GM19467 (cell line): ENCODE data around the gene DMRTA2.

ENCODE experiments used
- ATAC-seq: cut with Tn5 transposase; IDR thresholded peaks from one replicate; pipeline ENCODE4 v1.9.1; 2021; ENCODE audit warnings: mild to moderate bottlenecking, moderate library complexity; ENCODE audit not compliant: unreplicated experiment

DMRTA2 gene

GRCh38 chr1:50424045-50424883 lies 1.0 kb upstream of the DMRTA2 start:
- ATAC-seq = no peak

- no peak for ATAC-seq
Measured at GRCh38 chr1:50423670-50424000, 392 bp upstream of the DMRTA2 start.

GRCh38 chr1:50422675-50422945 lies 633 bp downstream of the DMRTA2 start:
- ATAC-seq = no peak

- ATAC-seq = no peak
Measured at GRCh38 chr1:50421768-50422674, 1.2 kb downstream of the DMRTA2 start.

DNA sequence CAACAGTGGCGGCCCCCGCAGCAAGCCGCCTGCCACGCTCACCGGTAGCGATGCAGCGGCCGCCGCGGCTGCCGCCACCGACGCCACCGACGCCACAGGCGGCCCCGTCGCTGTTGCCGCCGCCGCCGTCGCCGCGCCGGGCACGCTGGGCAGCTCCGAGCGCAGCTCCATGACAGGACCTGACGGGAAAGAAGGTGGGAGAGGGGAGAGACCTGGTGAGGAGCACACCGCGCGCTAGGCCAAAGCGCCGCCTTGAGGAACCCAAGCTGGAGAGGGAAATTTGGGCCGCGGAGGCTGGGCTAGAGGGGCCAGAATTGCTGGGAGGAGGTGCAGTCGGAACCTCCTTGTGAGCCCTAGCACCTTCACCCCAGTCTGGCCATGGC lies 1.9 kb downstream of the DMRTA2 start:
- no peak for ATAC-seq

- no peak for ATAC-seq
Measured at GRCh38 chr1:50420689-50421365, 2.4 kb downstream of the DMRTA2 start.

GRCh38 chr1:50419907-50420677 lies 3.2 kb downstream of the DMRTA2 start:
- no peak for ATAC-seq

DNA sequence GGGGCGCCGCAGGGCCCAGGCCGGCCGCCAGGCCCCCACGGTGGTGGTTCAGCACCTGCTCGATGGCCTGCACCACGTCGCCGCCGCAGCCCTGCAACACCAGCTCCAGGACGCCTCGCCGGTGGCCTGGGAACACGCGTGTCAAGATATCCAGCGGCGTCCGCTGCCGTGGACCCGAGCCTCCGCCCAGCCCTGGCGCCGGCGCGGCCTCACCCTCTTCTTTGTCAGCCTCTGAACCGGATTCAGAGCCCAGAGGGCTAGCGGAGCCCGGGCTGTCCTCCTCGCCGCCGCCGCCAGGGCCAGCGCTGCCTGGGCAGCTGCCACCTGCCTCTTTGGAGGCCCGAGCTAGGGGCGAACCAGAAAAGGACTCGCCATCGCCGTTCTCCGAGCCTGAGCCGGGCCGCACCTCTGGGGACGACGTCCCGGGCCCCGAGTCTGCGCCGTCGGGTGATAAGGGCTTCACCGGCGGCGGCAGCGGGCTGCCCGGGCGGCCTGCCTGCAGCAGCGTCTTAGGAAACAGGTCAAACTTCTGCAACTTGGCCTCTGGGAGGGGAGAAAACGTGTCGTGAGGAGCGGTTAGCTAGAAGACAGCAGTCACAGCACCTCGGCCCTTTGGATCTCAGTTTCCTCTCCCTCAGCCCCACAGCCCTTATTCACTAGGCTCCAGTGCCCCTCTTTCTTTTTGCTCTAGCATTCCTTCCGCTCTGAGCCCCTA lies 3.9 kb downstream of the DMRTA2 start:
- no peak for ATAC-seq

GRCh38 chr1:50418600-50419109 lies 4.6 kb downstream of the DMRTA2 start:
- no peak for ATAC-seq

DNA sequence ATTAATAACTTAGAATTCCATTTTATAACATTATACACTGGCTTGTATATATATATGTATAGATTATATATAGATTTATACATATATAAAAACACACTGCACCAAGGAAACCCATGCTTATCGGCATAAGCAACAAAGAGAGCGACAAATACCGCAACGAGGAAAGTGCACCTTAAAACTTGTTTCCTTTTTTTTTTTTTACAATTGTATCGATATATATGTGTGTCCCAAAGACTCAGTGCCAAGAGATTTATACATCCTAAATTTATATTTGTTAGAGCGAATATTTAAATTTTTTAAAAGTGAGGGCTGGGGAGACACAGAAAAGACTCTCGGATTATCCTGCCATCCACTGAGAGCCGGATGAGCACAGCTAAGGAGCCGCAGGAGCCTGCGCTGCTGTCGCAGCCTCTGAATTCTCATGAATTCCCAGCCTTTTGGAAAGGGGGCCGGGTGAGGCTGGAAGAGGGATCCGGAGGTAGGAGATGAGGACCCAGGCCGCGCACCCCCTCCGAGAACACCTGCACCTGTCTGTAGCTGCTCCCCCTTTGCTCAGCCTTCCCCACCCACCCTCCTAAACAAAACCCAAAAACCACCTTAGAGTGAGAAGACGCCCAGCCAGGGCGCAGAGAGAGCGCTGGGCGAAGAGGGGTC lies 5.2 kb downstream of the DMRTA2 start:
- no peak for ATAC-seq

DNA sequence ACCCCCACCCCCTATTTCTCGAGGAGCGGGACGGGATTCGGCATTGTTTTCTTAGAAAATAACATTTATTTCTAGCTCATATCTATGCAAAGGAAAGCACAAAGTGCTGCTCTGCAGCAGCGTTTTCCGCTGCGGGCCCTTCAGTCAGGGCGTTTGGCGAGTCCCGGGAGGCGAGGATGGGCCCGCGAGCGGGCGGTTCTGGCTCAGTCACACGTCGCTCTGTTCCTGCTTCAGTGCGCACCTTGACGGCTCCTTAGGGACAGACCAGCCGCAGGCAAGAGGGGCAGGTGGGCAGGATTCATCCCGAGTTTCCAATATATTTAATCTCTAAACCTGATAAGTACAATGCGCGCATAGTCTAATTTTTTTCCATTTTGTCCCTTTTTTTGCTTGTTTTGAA lies 5.7 kb downstream of the DMRTA2 start:
- ATAC-seq = no peak

DNA sequence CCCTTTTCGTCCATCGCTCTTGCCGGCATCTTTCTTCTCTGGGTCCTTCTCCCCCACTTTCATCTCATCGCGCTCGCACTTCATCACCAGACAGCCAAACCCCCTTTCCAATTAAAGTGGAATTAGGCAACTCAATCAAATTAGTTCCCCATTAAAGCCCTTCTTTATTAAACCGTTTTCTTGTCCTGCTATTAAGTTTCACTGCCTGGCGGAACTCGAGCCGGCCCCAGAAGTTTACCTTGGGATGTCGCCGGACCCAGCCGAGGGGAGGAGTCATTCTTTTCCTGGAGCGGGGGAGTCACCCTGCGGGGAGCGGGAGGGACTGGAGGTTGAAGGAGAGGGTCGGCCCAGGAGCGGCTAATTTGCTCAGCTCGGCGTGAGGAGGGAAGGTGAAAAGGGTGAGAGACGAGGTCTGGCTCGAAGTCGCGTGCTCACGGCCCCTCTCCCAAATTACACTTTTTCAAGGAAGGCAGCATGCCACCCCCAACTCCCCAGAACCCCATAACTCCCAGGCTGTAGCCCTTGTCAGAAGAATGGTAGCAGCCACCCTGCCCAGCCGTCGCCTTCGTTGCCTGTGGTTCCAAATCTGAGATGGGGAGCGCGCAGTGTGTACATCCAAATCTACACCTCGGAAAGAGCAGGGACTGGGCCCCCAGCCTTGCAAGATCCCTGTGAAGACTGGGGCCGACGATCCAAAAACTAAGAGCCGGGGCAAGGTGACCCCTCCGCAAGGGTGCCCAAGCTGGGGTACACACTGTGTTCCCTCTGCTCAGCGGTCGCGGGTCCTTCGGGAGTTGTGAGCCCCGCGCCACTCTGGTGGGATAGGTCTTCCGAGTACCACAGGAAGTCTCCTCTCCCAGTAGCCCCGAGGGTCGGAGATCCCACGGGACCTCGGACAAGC lies 6.4 kb downstream of the DMRTA2 start:
- ATAC-seq = no peak

DNA sequence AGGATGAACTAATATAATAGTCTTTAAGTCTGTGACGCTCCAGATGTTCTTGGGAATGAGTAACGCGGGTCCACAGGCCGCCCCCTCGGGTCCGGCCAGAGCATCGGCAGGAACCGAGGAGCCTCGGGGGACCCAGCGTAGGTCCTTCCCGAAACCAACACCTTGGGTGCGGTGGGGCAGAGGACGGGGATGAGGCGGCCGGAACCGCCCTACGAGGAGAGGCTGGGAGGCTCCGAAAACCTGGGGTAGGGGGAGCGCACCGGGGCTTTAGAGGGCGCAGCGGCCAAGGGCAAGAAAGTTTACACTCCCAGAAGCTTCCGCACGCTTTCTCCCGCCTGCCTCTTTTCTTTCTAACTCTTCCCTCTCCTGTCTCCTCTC lies 7.1 kb downstream of the DMRTA2 start:
- no peak for ATAC-seq

DNA sequence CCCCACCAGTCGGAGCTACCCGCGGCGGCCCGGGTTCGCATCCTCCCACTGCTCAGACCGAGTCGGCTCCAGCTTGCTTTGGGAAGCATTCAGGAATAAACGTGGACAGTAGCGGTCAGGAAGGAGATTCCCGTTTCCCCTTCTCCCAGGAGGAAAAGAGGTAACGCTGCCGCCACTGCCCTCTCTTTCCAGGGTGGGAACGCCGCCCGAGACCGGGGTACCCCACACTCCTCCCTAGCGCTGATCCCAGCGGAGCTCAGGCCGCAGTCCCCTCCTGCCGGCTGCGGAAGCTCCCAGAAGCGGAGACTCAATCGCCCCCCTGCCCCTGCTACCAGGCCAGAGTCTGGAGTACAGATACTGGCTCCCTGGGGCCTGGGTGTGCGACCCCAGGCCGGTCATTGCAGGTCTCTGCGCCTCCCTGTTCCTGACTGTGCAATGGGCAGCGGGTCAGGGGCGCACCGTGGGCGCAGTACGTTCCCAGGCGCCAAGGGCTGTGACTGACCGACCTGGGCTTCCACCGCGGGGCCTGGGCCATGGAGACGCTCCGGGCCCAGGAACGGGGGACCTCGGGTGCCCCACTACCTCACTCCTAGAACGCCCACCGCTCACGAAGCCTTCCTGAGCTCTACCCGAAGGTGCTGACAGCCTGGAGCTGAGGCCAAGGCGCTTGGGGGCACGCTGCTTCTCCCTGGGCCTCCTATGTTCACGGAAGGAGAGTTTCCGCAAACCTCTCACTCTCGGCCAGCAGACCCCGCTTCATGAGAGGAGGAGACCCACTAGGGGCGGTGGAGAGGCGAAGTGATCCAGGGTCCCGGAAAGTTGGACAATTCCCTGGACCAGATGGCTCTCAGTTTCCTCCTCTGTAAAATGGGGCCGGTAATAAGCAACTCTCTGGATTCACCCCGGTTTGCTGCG lies 7.8 kb downstream of the DMRTA2 start:
- no peak for ATAC-seq

DNA sequence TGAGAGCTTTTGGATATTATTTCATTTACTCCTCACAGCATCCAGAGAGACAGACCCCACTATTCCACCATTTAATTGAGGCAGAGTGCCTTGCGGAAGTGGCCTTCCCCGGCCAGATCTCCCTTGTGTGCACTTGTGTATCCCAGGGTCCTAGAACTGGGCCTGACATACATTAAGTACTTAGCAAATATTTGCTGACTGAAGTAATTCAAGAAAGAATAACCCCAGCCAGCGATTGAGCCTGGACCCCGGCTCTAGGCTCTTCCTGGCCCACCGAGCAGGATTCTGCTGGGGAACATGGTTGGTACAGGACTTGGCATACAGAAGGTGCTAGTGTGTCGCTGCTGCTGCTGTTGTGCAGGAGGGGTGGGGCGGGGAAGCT lies 8.4 kb downstream of the DMRTA2 start:
- no peak for ATAC-seq

GRCh38 chr1:50412813-50413476 lies 10.3 kb downstream of the DMRTA2 start:
- ATAC-seq = no peak

- ATAC-seq = no peak
Measured at GRCh38 chr1:50405814-50406213, 17.4 kb downstream of the DMRTA2 start.
